Endothelial cell of umbilical vein (primary cell): ENCODE measurements around the gene PDIA5. TPM values are rescaled to one million over a fixed set of nuclear protein-coding genes. Genes with fewer than 3 reads are reported as not detected.
A peak's percentile ranks its signal among the peaks of the same experiment; 100 is the strongest.

Experiments
- BruUV-seq: library from RNA; stranded (reverse); fragments of 400-500 nt; replicated peaks from 2 replicates; lab custom pipeline; 2021; lab: Mats Ljungman, UMichigan
- CTCF ChIA-PET: fragments of 300-600, 350-600 bp; sonication (Branson Sonifier 250); formaldehyde crosslinking; loops from one replicate; lab custom pipeline; 2021; ENCODE audit warnings: antibody characterized with exemption, inconsistent platforms; lab: Charles Lee
- POLR2A ChIA-PET: fragments of 300-600, 350-600 bp; sonication (Branson Sonifier 250); formaldehyde crosslinking; loops from one replicate; lab custom pipeline; 2021; ENCODE audit warnings: antibody characterized with exemption, inconsistent platforms; lab: Charles Lee
- DNase-seq: peaks from one replicate; pipeline ENCODE4 v3.0.0-alpha.2; 2011; ENCODE audit warnings: low read depth, low spot score
- FAIRE-seq: peaks from 2 replicates; lab custom pipeline; 2011; peaks lifted over from hg19 to GRCh38; lab: Jason Lieb, UNC
- H2AFZ ChIP-seq: 2 replicates; pipeline ENCODE4 v1.6.0; 2012; ENCODE audit warnings: low read depth, low read length, control low read depth, inconsistent platforms
- H3K27ac ChIP-seq: 2 replicates; pipeline ENCODE4 v1.5.1; 2011; ENCODE audit warnings: low read depth, mild to moderate bottlenecking, control low read depth, low read length, moderate library complexity; ENCODE audit not compliant: insufficient read depth
- H3K27me3 ChIP-seq, 2 experiments: 2 replicates each; pipeline versions ENCODE4 v1.6.0 to v1.6.1; 2011; ENCODE audit warnings: low read length in 2 of 2, mixed read lengths in 1 of 2; ENCODE audit not compliant: control insufficient read depth in 2 of 2, insufficient read depth in 2 of 2
- H3K36me3 ChIP-seq, 2 experiments: 2 replicates in 1 of 2; 3 replicates in 1 of 2; pipeline ENCODE4 v1.5.1; 2011; ENCODE audit warnings: low read length in 2 of 2, mild to moderate bottlenecking in 1 of 2, moderate library complexity in 1 of 2; ENCODE audit not compliant: control insufficient read depth in 2 of 2, insufficient read depth in 2 of 2; ENCODE audit errors: extremely low read depth in 1 of 2
- H3K4me1 ChIP-seq: 3 replicates; pipeline ENCODE4 v1.5.1; 2011; ENCODE audit warnings: mild to moderate bottlenecking, low read length; ENCODE audit not compliant: control insufficient read depth, insufficient read depth; ENCODE audit errors: extremely low read depth
- H3K4me2 ChIP-seq: 2 replicates; pipeline ENCODE4 v1.6.1; 2011; ENCODE audit warnings: low read length, control low read depth, mixed read lengths; ENCODE audit not compliant: insufficient read depth
- H3K4me3 ChIP-seq, 3 experiments: fragments of 200-600 bp in 1 of 3; sonication (generic), shearing (Covaris generic) in 1 of 3; replicated peaks in 1 of 3; 2 replicates each; pipeline ENCODE4 v1.5.1; 2011 to 2016; ENCODE audit warnings: control low read depth in 3 of 3, low read length in 3 of 3, mild to moderate bottlenecking in 2 of 3, inconsistent platforms in 1 of 3, low read depth in 1 of 3, moderate library complexity in 1 of 3; ENCODE audit not compliant: insufficient read depth in 1 of 3
- H3K79me2 ChIP-seq: 2 replicates; pipeline ENCODE4 v1.6.0; 2012; ENCODE audit warnings: low read length, inconsistent platforms; ENCODE audit not compliant: control insufficient read depth, insufficient read depth
- H3K9ac ChIP-seq: replicated peaks from 2 replicates; pipeline ENCODE3; 2011; ENCODE audit warnings: low read length, control low read depth; ENCODE audit not compliant: insufficient read depth; ENCODE audit errors: extremely low read depth
- H3K9me1 ChIP-seq: replicated peaks from 3 replicates; pipeline ENCODE4 v1.6.0; 2011; ENCODE audit warnings: mild to moderate bottlenecking, low read length; ENCODE audit not compliant: control insufficient read depth, insufficient read depth; ENCODE audit errors: extremely low read depth
- H3K9me3 ChIP-seq: replicated peaks from 2 replicates; pipeline ENCODE4 v1.5.1; 2012; ENCODE audit warnings: low read length, inconsistent platforms; ENCODE audit not compliant: control insufficient read depth, insufficient read depth
- H4K20me1 ChIP-seq: replicated peaks from 2 replicates; pipeline ENCODE3; 2011; ENCODE audit warnings: mild to moderate bottlenecking, low read length; ENCODE audit not compliant: control insufficient read depth, insufficient read depth; ENCODE audit errors: extremely low read depth
- CTCF ChIP-seq, 2 donors: IDR thresholded peaks; 1 replicate in 1 of 2; 2 replicates in 1 of 2; pipeline ENCODE4 v1.5.1; 2011; ENCODE audit warnings: low read length in 2 of 2, mild to moderate bottlenecking in 2 of 2, moderate library complexity in 2 of 2, control low read depth in 1 of 2, inconsistent platforms in 1 of 2, low read depth in 1 of 2; ENCODE audit not compliant: insufficient read depth in 1 of 2; ENCODE audit errors: extremely low read depth in 1 of 2
- EZH2 ChIP-seq: IDR thresholded peaks from 2 replicates; pipeline ENCODE4 v1.6.1; 2012; ENCODE audit warnings: borderline replicate concordance, low read depth, mild to moderate bottlenecking, moderate library complexity, low read length, inconsistent platforms; ENCODE audit not compliant: severe bottlenecking
- FOS ChIP-seq: IDR thresholded peaks from 2 replicates; pipeline ENCODE4 v1.6.1; 2011; ENCODE audit warnings: mild to moderate bottlenecking, low read length, moderate library complexity, borderline replicate concordance; ENCODE audit not compliant: insufficient read depth
- GATA2 ChIP-seq: IDR thresholded peaks from 2 replicates; pipeline ENCODE4 v1.7.0; 2011; ENCODE audit warnings: low read depth, mild to moderate bottlenecking, moderate library complexity, mixed read lengths, low read length; ENCODE audit not compliant: insufficient read length, insufficient read depth
- JUN ChIP-seq: IDR thresholded peaks from 2 replicates; pipeline ENCODE4 v1.6.1; 2011; ENCODE audit warnings: borderline replicate concordance, low read depth; ENCODE audit not compliant: insufficient read length, insufficient read depth
- MAX ChIP-seq: IDR thresholded peaks from 2 replicates; pipeline ENCODE4 v1.6.1; 2011; ENCODE audit not compliant: insufficient read depth, insufficient read length
- MYC ChIP-seq: IDR thresholded peaks from one replicate; pipeline ENCODE4 v1.6.1; 2011; ENCODE audit warnings: mild to moderate bottlenecking, low read depth, low read length
- POLR2A ChIP-seq: IDR thresholded peaks from 2 replicates; pipeline ENCODE4 v1.6.1; 2012; ENCODE audit warnings: low read depth, mild to moderate bottlenecking, control low read depth, low read length
- POLR2AphosphoS5 ChIP-seq: IDR thresholded peaks from 2 replicates; pipeline ENCODE4 v1.6.1; 2012; ENCODE audit warnings: low read depth, mild to moderate bottlenecking, control low read depth, low read length, moderate library complexity; ENCODE audit not compliant: insufficient read depth
- dilution Hi-C: fragments of 300-500 bp; cut with MboI; formaldehyde crosslinking; loops from one replicate; pipeline ENCODE4 v1.15.0; 2019; ENCODE audit warnings: low sequenced_read_pairs; ENCODE audit not compliant: extremely low pct_ligation_motif_present
- intact Hi-C: fragments of 100-400 bp; cut with micrococcal nuclease; formaldehyde crosslinking; loops from one replicate; pipeline ENCODE4 v1.10.0; 2022
- polyA plus RNA-seq, 4 experiments: library from polyadenylated mRNA; depleted of rRNA in 3 of 4; stranded (reverse) in 3 of 4; unstranded in 1 of 4; fragments of >200 nt; gene quantifications; 2 replicates each; pipeline versions ENCODE4 v1.2.1 to v1.2.3, GENCODE V29; 2011 to 2012; ENCODE audit warnings: missing spikeins in 1 of 4
- total RNA-seq: library from RNA; stranded (reverse); gene quantifications from 2 replicates; pipeline ENCODE4 v1.2.3, GENCODE V29; 2021

PDIA5 gene
- total and polyA plus RNA-seq, 2 donors (not counting 3 experiments of a cell fraction or from before 2014, with no cell fraction given) = 55.7 to 85.6 TPM

- Histone ChIP-seq H3K4me2 (no peak overlapping the region), H2AFZ (no peak overlapping the region), H3K36me3 (no peaks in the 10 kb centered on the region), H3K4me1 (peaks cover 27% of the 10 kb centered on the region), H3K4me3 (no peak overlapping the region), H4K20me1 (no peaks in the 10 kb centered on the region), H3K27me3 (no peaks in the 10 kb centered on the region), H3K79me2 (peaks cover 97% of the 10 kb centered on the region), H3K27ac (no peak overlapping the region), H3K9me1 (no peaks in the 10 kb centered on the region), H3K9ac (no peak overlapping the region), H3K9me3 (no peaks in the 10 kb centered on the region)
- intact Hi-C loops = no loop called here
- dilution Hi-C loops = no loop called here
- POLR2A ChIA-PET = interaction anchor here (1.0 kb wide), 1 partner anchor 278 kb away, joined by 3 read pairs; the partner anchor contains the start of gene HSPBAP1
- FAIRE-seq (no peak), DNase-seq (peak; percentile 44)
- BruUV-seq = no TSS peak
- CTCF ChIA-PET = interaction anchor here (1.2 to 2.1 kb wide), 2 partner anchors 14 to 44 kb away, joined by 4 read pairs; partner anchors contain the start of gene SEMA5B
- no peak for TF ChIP-seq EZH2
- no peak for TF ChIP-seq POLR2AphosphoS5
- no peak for TF ChIP-seq POLR2A
- no peak for TF ChIP-seq MYC
- TF ChIP-seq JUN = no peak
- TF ChIP-seq CTCF (IDR thresholded peaks at IDR 0.05; ENCODE audit: extremely low read depth in 1 of 2, insufficient read depth in 1 of 2, low read depth in 1 of 2, low read length in 2 of 2) = no peak
- no peak for TF ChIP-seq GATA2
- TF ChIP-seq FOS = no peak
- TF ChIP-seq MAX = no peak
These were observed 5.3 kb downstream of the PDIA5 start for GRCh38 chr3:123072152-123072551.
